Activated CD4-positive, CD25-positive, alpha-beta regulatory T cell treated with anti-CD3 and anti-CD28 coated beads, Interleukin-2, amount 50 U/mL, for 16 hours (primary cell): ENCODE data around the gene MIAT.
"Not testable (repeated sequence)": the region's sequence is repeated elsewhere in the genome, so short reads cannot be mapped to it uniquely, and the experiment has no call there.

ENCODE experiments used
- DNase-seq: peaks from one replicate; pipeline ENCODE4 v3.0.0-alpha.2; 2020; ENCODE audit warnings: low read depth, low spot score

Gene MIAT

DNA sequence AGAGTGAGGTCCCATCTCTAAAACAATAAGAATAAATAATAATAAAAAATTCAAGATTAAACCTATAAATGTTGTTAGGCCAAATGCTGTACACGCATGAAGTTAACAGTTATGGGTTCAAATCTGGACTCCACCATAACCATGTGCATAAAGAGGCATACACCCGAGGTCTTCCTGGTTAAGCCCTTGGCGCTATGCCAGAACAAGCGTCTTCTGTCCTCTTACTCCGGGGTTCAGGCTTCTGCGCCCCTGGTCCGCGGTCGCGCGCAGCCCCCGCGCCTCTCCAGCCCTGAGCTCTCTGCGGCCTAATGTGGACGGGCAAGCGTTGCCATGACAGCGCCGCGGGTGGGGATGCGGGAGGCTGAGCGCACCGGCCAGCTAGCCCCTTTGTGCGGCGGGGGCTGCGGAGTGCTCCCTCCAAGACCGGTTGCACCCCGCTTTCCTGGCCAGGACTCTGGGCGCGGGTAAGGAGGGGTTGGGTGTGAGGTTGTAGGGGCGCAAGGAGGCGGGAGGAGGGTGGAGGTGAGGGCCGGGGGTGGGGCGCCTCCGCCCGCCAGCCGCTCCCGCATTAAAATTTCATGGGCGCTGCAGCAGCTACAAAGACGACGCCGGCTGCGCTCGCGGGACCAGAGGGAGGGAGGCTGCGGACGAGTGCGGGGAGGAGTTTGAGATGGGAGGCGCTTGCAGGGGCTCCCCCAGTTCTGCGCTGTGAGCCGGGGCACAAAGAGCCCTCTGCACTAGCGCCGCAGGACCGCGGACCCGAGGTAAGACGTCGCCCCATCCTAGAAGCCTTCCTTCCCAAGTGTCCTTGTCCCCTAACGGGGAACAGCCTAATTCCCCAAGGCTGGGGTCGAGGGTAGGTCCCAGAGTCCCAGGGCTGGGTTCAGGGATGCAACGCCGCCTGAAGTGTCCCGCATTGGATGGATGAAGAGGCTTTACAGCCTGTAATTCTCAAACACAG, at the start of gene MIAT:
Gene MIAT (plus strand): TSS at position 698 of the 961 bp plus-strand sequence.
- no peak for DNase-seq

- DNase-seq = no peak
Observed at GRCh38 chr22:26608129-26608528, 49.3 kb upstream of the MIAT start.

DNA sequence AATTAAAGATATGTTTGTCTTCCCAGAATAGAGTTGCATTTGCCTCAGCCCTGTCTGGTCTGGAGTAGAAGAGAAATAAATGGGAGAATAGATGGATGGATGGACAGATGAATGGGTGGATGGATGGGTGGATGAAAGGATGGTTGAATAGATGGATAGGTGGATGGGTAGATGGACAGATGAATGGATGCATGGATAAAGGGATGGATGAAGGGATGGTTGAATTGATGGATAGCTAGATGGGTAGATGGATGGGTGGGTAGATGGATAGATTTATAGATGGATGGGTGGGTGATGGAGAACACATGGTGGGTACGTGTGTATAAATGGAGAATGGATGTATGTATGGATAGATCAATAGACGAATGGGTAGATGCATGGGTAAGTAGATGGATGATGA, 48.1 kb upstream of the MIAT start:
- DNase-seq = no peak

DNA sequence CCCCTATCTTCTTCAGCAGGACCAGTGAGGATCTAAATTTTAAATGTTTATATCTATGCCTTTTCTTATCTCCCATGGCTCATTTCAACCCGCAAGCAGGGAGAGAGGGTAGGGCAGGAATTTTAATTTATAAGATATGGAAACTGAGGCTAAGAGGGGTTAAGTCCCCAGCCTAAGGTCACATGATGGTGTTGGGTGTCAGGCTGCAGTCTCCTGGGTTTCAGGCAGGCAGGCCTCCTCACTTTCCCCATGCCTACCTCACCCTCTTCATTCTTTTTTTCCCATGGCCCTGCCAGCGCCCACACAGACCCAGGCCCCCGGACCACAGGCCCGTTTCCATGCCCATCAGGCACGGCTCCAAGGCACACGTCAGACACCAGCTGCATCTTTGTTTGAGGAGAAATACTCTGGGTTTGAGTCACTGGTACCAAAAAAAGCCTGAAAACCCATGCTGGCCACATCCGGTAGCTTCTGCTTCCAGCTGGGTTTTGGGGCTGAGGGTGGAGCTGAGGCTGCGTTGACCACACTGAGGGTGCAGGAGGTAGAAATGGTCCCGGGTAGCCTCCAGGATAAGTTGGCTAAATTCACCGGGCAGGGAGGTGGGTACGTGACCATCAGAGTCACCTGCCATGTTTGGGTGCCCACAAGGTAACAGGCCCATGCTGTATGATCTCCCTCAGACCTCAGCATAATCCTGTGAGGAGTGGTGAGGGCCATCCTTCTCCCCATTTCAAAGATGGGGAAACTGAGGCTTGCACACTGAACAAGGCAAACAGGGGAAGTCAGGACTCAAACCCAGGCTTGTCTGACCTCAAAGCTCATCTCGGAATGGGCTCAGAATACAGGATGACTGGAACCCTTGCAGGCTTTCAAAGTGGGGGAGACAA, 47.1 kb upstream of the MIAT start:
- DNase-seq = no peak

DNA sequence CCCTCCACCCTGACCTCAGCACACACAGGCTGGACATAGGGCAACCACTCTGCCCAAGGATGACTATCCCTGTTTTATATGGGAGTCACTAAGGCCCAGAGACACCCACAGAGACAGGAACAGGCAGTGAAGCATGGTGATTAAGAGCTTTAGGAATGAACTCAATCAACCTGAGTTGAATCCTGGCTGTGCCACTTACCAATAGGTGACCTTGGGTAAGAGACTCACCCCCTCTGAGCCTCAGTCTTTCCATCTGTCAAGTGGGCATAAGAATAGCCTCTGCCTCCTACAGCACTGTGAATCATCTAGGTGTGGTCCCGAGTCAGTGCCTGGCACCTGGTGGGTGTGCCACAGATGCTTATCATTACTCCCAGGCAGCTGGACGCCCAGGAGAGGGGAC, 46.4 kb upstream of the MIAT start:
- no peak for DNase-seq

DNA sequence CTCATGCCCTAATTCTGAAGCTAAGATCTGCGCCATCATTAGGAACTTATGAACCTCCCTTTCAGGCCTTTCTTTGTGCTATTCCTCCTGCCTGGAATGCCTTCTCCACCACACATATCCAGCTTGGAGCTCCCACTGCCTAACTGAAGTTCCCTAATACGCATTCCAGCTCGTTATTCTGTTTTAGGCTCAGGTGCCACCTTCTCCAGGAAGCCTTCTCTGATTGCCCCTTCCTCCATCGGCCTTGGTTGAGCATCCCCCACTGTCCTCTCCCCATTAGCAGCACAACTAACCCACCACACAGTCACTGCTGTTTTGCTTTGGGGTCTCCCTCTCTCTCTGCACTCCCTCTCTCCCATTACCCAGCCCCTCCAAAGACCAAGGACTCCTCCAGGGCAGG, 44.7 kb upstream of the MIAT start:
- DNase-seq = no peak

DNA sequence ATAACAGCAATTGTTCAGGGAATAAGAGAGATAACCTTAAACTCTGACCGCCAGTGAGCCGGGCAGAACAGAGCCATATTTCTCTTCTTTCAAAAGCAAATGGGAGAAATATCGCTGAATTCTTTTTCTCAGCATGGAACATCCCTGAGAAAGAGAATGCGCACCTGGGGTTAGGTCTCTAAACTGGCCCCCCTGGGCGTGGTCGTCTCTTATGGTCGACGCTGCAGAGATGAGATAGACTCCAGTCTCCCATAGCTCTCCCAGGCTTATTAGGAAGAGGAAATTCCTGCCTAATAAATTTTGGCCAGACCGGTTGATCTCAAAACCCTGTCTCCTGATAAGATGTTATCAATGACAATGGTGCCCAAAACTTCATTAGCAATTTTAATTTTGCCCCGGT, 43.6 kb upstream of the MIAT start:
- not testable (repeated sequence) for DNase-seq

DNA sequence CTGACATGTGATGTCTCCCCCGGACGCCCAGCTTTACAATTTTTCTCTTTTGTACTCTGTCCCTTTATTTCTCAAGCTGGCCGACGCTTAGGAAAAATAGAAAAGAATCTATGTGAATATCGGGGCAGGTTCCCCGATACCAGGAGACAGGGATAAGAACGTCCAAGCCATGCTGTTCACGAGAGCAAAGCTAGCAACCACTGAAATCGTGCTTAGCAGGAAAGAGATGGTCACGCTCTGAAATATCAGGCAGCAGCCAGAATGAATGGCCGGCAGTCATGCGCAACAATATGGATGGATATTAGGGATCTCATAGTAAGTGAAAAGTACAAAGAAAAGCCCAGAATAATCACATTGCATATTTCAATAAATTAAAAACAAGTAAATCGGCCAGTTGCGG, 43.1 kb upstream of the MIAT start:
- DNase-seq = no peak

DNA sequence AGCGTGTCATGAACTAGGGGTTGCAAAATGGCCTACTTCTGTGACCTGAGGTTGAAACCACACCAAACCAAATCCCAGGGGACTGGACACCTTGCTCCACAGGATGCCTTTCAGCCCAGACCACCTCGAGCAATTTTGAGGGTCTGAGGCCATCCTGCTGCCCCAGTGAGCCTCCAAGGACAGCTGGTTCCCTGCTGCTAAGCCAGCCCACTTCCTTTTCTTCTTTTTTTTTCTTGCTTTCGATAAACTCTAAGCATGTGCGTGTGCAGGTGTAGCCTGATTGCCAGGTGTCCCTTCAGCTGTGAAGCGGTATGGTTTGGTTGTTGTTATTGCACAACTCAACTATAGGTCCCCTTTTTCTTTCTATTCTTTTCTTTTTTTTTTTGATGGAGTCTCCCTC, 42.2 kb upstream of the MIAT start:
- no peak for DNase-seq

DNA sequence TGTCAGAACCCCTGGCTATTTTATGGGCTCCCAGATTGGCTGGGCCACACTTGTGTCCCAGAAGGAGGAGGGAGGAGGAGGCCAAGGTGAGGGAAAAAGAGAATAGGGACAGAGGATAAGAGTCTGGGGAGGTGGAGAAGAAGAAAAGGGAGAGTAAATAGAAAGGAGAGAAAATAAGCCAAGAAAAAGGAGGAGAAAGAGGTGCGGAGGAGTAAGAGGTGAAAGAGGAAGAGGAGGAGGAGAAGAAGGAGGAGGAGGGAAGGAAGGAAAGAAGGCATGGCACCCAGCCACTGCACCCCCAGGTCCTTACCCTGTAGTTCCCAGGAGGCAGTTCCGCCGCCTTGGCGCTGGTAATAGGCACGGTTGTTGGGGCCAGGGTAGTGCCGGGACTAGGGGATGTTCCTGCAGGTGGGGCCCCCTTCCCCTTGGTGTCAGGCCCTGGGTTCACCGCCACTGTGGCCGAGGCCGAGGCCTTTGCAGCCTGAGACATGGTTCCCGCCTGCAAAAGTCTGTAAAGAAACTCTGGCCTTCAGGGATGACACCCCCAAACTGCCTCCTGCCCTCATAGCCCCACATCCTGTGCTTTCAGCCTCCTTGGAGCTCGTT, 41.5 kb upstream of the MIAT start:
- no peak for DNase-seq

- no peak for DNase-seq
Observed at GRCh38 chr22:26616650-26617049, 40.7 kb upstream of the MIAT start.

GRCh38 chr22:26617271-26618199, 39.9 kb upstream of the MIAT start, which contains the start of gene CRYBB1:
TSS of gene CRYBB1 (minus strand) at chr22:26618027. CDS start at chr22:26616319, 1,708 bp downstream.
- DNase-seq = no peak

- no peak for DNase-seq
Observed at GRCh38 chr22:26618455-26618854, 38.9 kb upstream of the MIAT start.

- DNase-seq = no peak
Observed at GRCh38 chr22:26619510-26619909, 37.9 kb upstream of the MIAT start.

- no peak for DNase-seq
Observed at GRCh38 chr22:26620197-26620596, 37.2 kb upstream of the MIAT start.

GRCh38 chr22:26621663-26622062, 35.7 kb upstream of the MIAT start, which contains the start of gene CRYBA4:
TSS of gene CRYBA4 (plus strand) at chr22:26621963. CDS start at chr22:26622597, 634 bp downstream.
- DNase-seq = no peak

DNA sequence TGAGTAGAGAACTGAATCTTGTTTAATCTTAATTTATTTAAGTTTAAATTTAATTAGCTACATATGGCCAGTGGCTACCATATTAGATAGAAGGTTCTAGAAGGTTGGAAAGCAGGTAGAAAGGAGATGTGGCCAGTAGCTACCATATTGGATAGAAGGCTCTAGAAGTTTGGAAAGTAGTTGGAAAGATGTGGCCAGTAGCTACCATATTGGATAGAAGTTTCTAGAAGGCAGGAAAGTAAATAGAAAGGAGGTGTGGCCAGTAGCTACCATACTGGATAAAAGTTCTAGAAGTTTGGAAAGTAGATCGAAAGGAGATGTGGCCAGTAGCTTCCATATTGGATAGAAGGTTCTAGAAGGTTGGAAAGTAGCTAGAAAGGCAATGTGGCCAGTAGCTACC, 33.4 kb upstream of the MIAT start:
- DNase-seq = no peak

DNA sequence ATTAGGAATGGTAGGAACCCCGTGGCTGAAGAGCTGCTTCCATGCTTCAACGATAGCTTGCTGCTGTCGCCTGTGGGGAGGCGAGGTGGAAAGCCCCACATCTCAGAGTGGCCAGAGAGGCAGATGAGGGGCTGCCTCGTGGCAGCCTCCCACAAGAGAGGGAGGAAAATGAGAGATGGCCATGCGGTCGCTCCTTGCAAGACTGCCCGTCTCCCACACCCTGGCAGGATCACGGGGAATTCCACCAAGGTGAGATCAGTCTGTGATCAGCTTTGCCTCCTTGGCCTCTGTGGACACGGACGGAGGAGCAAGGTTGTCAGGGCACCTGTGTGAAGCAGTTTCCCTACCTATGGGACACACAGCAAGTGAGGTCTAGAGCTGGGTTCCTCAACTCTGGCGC, 32.6 kb upstream of the MIAT start:
- DNase-seq = no peak

DNA sequence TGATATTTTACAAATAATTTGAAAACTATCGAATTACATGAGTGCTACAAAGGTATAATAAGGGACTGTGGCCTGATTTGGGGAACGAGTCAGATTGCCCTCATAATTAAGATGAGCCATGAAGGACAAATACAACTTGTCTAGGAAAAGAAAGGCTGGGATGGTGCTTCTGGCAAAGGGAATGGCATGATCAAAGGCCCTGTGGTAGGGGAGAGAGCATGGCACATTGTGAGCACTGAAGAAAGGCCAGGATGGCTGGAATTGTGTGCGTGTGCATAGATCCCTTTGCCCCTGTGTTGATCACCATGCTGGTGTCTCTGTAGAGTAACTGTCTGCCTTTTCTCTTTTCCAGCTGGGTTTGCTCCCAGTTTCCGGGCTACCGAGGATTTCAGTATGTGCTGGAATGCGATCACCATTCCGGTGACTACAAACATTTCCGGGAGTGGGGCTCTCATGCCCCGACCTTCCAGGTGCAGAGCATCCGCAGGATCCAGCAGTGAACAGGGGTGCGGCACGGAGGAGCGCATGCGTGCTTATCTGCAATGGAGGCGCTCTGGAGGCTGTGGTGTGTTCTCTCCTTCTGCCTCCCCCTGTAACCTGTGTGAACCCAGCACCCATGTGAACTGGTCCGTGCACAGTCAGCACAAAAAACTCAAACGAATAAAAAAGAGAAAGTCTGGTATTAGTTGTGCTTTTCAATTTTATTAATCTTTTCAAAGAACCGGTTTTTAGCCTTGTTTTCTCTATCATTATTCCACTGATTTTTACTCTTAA, 27.2 kb upstream of the MIAT start:
- DNase-seq = no peak

- no peak for DNase-seq
Observed at GRCh38 chr22:26631282-26631681, 26.1 kb upstream of the MIAT start.
